Activated T-cell treated with anti-CD3 and anti-CD28 coated beads for 24 hours (primary cell): Measurements from ENCODE around the gene C5orf47.
A peak's percentile ranks its signal among the peaks of the same experiment; 100 is the strongest.

Experiments used
- DNase-seq: peaks from one replicate; pipeline ENCODE4 v3.0.0-alpha.2; 2020; ENCODE audit warnings: low read depth

The C5orf47 gene

DNA sequence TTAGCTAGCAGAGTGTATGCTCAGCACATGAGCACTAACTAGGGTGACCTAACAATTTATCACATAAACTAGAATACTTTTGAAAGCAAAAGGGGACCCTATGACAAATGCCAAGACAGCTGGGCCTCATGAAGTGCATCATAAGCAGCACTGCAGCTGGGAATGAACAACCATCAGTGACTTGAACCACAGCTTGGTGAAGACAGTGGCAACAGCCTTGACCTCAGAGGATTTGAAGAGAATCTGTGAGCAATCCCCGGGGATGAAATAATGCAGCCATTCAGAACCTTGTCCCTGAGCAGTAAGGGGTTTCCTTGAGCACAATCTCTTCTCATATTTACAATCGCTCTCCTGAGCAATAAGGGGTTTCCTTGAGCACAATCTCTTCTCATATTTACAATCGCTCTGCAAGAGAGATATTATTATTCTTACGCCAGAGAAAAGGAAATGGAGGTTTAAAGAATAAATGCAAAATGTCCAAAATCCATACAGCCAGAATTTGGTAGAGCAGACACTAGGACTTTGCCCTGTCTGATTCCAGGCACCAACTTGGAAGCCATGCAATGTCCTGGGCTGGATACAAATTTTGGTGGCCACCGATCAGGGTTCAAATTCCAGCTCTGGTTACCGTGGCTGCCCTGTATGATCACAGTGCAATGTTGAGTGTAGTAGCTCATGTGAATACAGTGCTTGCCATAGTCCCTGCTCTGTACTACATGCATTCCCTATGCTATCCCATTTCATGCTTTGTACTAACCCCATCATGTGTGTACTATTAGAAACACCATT, 55.7 kb downstream of the C5orf47 start:
- DNase-seq: no peak

DNA sequence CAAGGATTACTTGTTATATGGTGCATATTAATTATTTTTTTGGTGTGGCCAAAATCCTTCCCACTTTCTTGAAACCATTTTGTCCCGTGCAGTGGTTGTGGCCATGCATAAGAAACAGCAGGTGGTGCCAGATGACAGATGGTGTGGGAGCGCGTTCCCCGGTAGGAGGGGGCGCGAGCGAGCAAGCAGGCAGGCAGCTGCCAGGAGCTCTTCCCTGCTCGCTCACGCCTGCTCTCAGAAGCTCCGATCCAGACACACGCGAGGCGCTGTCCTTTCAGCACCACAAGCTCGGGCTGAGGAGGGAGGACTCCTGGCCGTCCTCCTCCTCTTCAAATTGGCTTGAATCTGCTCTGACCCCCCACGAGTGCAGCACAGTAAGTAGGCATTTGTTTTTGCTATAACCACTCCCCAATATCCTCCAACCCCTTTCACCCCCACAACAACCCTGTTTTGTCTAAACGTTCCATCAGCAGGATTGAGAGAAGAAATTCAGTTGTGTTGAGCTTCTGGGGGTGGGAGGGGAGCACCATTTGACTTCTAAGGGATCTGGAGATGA, 56.6 kb downstream of the C5orf47 start, which contains the start of gene NSG2:
NSG2 (plus strand) TSS at position 237 of the 556 bp plus-strand sequence. CDS start 1,050 bp downstream, outside the sequence.
- peak; percentile 7 for DNase-seq

DNA sequence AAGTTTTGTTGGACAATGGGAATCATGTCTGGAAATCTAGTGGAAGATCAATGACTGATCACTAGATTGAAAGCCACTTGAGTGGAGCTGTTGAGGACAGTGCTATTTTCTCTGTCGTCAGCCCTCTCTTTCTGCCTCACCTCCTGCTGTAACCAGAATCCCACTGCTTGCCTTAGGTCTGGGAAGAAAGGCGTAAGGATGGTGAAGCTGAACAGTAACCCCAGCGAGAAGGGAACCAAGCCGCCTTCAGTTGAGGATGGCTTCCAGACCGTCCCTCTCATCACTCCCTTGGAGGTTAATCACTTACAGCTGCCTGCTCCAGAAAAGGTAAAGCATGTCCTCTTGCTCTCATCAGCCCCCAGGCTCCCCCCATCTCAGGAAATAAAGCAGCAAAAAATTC, 57.6 kb downstream of the C5orf47 start:
- DNase-seq: no peak

DNA sequence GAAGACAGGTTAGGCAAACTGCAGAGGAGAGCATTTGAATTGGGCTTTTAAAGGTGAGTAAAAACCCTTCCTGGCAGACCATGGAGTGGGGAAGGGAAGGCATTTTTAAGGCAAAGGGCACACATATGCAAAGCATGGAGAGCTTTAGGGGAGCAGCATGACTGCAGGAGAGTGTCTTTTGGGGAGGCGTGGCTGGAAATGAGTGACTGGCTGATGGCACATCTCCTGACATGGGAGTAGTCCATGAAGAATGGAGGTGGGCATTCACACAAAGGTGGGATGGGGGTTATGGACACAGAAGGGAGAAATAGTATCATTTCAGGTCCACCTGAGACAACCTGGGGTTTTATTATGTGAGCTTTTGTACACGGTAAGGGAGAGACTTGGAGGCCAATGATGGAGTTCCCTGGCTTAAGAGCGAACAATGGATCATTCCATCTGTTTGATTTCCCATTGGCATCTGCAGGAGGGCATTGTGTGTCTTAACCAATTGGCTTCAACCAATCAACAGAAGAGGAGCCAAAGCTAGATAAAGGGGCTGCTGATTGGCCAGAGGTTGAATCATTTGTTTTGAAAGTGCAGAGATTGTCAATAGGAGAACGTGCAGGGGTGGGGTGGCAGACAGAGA, 58.6 kb downstream of the C5orf47 start:
- no peak for DNase-seq

DNA sequence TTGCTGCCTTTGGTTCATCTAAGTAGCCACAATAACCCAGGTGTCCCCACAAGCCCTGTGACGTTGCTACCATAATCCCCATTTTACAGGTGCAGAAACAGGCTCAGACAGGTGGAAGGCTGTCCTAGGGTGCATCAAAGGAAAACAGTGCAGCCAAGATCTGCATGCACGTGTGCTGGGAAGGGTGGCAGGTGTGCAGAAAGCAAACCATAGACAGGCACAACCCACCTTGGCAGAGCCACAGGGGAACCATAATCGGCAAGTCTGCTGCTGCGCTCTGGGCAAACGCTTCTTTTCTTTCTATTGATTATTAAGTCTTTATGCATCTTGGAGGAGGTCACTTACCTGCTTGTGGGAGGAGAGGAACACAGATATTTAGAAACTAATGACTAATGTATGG, 63.7 kb downstream of the C5orf47 start:
- no peak for DNase-seq

DNA sequence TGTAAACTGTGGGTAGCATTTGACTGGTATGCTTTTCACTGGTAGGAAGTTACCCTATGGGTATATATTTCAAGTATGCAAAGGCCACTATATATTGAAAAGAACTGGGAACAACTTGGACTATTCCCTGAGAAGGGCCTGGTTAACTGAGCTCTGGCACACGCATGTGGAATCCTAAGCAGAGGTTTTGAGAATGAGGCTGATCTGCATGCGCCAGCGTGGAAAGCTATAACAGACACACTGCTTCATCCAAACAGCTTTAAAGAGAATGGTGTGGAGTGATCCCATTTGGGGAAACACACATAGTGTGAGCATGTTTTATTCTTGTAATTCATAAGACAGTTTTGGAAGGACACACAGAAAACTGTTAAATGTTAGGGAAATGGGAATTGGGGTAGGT, 64.9 kb downstream of the C5orf47 start:
- no peak for DNase-seq
